Right hindlimb (tissue), 1 donor: ENCODE measurements around the gene ZNF692.

Source experiments
- DNase-seq: peaks from one replicate; pipeline ENCODE4 v3.0.0-alpha.2; 2018

Gene ZNF692

GRCh38 chr1:248873993-248874533 is 15.2 kb upstream of the ZNF692 start:
- peak; percentile 92 for DNase-seq

- peak; percentile 97 for DNase-seq
These were observed 14.6 kb upstream of the ZNF692 start for GRCh38 chr1:248873409-248873992.

GRCh38 chr1:248872752-248873408 is 14.0 kb upstream of the ZNF692 start:
- DNase-seq, result peak; percentile 82

GRCh38 chr1:248871837-248872401 is 13.0 kb upstream of the ZNF692 start:
- DNase-seq, result no peak

GRCh38 chr1:248862998-248863881 is 4.4 kb upstream of the ZNF692 start:
- peak; percentile 91 for DNase-seq

GRCh38 chr1:248862695-248862997 is 3.8 kb upstream of the ZNF692 start:
- DNase-seq, result no peak

GRCh38 chr1:248861616-248862015 is 2.7 kb upstream of the ZNF692 start:
- no peak for DNase-seq

- no peak for DNase-seq
These were observed 1.1 kb upstream of the ZNF692 start for GRCh38 chr1:248860007-248860406.

- DNase-seq, result peak; percentile 82
These were observed 592 bp downstream of the ZNF692 start for GRCh38 chr1:248858096-248858890.

GRCh38 chr1:248857749-248858095 is 1.2 kb downstream of the ZNF692 start:
- no peak for DNase-seq

- no peak for DNase-seq
These were observed 1.7 kb downstream of the ZNF692 start for GRCh38 chr1:248857201-248857600.

GRCh38 chr1:248856176-248856575 is 2.7 kb downstream of the ZNF692 start:
- no peak for DNase-seq

- no peak for DNase-seq
These were observed 3.3 kb downstream of the ZNF692 start for GRCh38 chr1:248855580-248855979.

GRCh38 chr1:248853663-248854375 is 5.1 kb downstream of the ZNF692 start:
- peak; percentile 11 for DNase-seq

- DNase-seq, result peak; percentile 43
These were observed 6.1 kb downstream of the ZNF692 start for GRCh38 chr1:248852481-248853405.

- peak; percentile 7 for DNase-seq
These were observed 7.5 kb downstream of the ZNF692 start for GRCh38 chr1:248851390-248851789.

- DNase-seq, result peak; percentile 13
These were observed 8.2 kb downstream of the ZNF692 start for GRCh38 chr1:248850536-248851251.

- DNase-seq, result peak; percentile 5
These were observed 8.8 kb downstream of the ZNF692 start for GRCh38 chr1:248850124-248850523.

GRCh38 chr1:248849637-248850036 is 9.2 kb downstream of the ZNF692 start:
- peak; percentile 6 for DNase-seq

- peak; percentile 12 for DNase-seq
These were observed 9.7 kb downstream of the ZNF692 start for GRCh38 chr1:248849152-248849551.
